Daoy (cell line): ENCODE results near the gene LTBP1. TPM values are rescaled to one million over a fixed set of nuclear protein-coding genes. Genes with fewer than 3 reads are reported as not detected.
A peak's percentile ranks its signal among the peaks of the same experiment; 100 is the strongest.
"Not testable (repeated sequence)": the region's sequence is repeated elsewhere in the genome, so short reads cannot be mapped to it uniquely, and the experiment has no call there.

ENCODE experiments used
- DNase-seq: peaks from one replicate; pipeline ENCODE4 v3.0.0-alpha.2; 2015; ENCODE audit warnings: low read depth
- total RNA-seq: library from RNA; depleted of rRNA; stranded (reverse); fragments of >200 nt; shearing (Covaris generic); gene quantifications from 2 replicates; pipeline ENCODE4 v1.2.3, GENCODE V29; 2014

The LTBP1 gene
- total RNA-seq, 1 experiment from 2014 or later = 46.4 TPM

DNA sequence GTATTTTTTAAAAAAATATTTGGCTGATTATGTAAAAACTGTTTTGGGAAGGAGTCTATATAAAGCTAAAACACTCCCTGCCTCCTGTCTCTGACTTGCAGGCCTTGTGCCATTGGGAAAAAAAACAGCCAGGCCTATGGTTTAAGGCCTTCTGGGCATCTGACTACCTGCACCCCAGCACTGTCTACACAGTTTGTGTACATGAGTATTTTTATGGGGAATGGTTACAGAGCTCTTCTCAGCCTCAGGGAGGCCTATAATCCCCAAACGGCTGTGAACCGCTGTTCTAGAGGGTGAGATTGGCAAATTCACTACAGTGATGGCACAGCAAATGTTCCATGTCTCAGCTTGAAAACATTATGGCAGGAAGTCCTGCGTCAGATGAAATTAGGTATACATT, 96.1 kb downstream of the LTBP1 start:
- no peak for DNase-seq

DNA sequence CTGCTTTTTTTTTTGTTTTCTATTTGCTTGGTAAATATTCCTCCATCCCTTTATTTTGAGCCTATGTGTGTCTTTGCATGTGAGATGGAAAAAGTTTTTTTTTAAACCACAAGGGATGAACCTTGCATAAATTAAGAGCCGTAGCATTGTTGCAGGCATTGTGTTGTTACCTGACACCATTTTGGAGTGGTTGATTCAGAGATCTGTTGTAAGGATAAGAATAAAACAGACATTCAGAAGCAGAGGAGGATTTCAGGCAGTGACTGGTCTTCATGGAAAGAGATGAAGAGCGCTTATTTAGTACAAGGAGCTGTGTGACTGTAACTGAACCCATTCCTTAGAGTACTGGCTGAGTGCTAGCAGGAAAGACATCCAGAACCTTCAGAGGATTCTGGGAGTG, 101.2 kb downstream of the LTBP1 start:
- DNase-seq = no peak

DNA sequence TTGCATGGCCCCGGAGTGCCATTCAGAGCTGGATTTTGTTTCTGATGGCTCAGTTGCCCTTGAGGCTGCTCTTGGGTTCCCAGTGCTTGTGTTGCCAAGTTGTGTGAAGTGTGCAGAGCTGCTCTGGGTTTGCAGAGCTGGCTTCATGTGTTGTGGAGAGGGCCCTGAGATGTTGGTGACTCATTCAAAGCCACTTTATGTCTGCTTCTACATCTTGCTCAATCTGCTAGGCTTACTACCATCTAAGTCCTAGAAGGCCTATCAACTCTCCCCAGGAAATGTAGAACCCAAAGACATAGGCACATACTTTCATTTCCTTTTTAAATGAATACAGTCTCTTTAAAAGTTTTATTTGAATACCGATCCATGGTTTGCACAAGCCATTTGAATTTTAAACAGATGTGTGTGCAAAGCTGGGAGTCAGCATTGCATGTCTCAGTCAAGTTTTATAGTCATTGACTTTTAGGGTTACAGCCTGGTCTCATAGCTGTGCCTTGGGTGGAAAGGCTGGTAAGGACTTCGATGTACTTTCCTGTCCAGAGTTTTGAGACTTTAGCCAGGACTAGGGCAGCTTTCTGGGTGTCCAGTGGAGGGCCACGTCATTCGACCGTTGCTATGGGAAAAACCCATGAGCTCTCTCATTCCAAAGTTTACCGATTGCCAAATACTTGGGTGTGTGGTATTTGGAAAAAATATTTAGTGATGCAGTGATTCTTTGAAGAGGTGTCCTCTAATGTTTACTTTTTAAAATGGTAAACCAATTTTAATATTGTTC, 105.0 kb downstream of the LTBP1 start:
- peak; percentile 56 for DNase-seq

DNA sequence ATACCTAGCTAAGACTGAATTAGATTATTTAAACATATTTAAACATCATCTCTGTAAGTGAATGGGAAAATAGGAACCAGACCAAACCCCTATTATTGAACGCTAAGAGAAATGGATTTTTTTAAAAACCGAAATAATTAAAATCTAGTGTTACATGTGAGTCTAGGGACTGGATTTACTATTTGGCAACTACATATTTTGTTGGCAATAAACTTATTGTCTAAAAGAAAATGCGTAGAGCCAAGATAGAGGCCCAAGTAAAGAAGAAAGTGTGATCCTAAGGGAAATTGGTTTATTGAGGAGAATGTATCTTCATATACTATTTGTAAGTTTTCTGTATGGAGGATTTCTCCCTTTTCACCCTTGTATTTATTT, 105.6 kb downstream of the LTBP1 start:
- DNase-seq = no peak

DNA sequence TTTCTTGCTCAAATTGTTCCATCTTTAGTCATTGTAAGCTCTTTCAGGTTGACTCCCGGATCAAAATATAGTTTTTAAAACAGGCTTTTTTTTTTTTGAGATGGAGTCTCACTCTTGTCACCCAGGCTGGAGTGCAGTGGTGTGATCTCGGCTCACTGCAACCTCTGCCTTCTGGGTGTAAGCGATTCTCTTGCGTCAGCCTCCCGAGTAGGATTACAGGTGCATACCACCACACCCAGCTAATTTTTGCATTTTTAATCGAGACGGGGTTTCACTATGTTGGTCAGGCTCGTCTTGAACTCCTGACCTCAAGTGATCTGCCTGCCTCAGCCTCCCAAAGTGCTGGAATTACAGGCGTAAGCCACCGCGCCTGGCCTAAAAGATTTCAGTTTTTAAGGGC, 106.0 kb downstream of the LTBP1 start:
- not testable (repeated sequence) for DNase-seq

DNA sequence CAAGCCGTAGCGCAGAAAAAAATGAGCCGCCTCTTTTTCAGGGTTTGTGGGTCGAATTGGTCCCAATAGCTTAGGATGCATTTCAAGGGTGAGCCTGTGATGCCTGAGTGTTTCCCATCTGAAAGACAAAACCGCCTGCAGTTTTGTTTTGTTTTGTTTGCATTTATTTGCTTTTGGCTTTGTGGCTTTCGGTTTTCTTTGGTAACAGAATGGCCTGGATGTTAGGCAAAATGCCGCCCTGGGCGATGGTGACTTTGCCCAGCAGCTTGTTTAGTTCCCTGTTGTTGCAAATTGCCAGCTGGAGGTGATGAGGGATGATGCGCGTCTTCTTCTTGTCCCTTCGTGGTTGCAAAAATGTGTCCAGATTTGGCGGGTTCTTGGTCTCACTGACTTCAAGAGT, 109.4 kb downstream of the LTBP1 start:
- no peak for DNase-seq

DNA sequence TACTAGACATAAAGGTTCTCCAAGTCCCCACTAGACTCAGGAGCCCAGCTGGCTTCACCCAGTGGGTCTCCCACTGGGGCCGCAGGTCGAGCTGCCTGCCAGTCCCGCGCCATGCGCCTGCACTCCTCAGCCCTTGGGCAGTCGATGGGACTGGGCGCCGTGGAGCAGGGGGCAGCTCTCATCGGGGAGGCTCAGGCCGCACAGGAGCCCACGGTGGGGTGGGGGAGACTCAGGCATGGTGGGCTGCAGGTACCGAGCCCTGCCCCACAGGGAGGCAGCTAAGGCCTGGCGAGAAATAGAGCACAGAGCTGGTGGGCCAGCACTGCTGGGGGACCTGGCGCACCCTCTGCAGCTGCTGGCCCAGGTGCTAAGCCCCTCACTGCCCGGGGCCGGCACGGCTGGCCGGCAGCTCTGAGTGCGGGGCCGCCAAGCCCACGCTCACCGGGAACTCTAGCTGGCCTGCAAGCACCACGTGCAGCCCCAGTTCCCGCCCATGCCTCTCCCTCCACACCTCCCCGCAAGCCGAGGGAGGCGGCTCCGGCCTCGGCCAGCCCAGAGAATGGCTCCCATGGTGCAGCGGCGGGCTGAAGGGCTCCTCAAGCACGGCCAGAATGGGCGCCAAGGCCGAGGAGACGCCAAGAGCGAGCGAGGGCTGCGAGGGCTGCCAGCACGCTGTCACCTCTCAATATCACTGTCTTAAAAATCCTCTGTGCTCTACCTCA, 110.7 kb downstream of the LTBP1 start:
- DNase-seq = not testable (repeated sequence)

DNA sequence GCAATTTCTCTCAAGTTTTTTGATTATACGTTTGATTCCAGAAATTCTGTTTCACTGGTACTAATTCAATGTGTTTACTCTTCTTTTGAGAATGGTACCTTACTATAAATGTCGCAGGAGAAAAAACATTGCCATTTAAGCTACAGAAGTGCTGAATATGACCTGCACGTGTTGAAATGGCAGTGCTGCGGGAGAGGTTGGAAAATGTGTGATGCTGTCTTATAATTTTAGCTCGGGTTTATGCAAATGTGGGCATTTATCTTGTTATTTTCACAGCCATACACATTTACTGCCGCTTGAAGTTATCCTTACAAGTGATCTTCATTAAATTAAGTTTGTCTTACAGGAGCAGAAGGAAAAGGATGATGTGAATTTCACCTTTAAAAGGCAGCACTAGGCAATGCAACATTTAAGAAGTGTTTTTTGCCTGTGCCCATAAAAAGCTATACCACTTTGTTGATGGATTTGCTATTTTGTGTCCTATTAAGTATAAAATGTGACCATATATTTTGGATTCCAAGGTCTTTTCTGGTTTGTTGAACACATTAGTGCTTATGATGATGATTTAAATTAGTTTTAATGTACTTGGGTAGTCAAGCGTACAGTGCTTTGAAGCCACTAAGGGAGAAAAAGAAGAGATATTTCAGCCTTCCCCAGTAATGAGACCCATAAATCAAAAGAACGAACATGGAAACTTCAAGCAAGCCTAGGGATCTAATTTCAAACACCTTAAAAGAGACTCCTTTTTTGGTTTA, 112.1 kb downstream of the LTBP1 start:
- DNase-seq = no peak

DNA sequence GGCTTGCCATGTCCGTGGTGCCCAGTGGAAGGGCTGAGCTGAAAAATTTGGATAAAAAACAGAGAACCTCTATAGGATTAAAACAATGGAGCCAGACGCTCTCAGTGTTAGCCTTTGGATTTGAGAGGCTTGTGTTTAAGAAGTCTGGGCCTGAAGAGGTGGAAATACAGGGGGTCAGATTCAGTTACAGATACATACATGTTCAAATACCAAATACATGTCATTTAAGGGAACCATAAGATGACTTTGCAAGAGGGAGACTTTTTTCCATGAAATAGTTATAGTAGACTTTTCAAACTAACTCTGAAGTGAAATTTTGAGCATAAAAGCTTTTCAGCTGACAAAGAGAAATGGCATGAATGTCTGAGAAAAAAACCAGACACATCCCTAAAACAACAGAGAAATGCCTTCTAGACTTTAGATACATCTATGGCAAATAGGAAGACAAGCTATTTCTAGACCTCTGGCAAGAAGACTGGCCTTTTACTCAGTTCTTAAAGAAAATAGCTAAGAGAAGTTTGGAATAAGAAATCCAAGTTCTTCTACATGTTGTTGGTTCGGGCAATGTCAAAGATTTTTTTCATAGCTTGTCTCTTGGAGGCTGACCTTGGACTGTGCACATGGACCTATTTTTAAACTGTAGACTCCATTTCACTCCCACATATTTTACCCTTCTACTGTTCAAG, 112.9 kb downstream of the LTBP1 start:
- no peak for DNase-seq

DNA sequence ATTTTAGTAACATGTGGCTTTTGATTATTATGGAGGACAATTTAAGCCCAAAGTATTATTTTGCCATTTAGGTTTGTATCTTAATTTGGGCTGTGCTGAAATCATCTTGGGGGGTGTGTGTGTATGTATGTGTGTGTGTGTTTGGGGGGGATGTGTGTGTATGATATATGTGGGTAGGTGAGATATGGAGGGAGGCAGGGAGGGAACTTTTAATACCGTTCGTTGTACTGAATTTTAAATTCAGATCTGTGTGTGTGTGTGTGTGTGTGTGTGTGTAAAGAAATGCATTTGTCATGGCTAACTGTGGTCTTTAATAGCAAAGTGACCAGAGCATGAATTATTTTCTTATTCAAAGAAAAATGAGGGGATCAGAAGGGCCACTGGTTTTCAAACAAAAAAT, 113.7 kb downstream of the LTBP1 start:
- no peak for DNase-seq

DNA sequence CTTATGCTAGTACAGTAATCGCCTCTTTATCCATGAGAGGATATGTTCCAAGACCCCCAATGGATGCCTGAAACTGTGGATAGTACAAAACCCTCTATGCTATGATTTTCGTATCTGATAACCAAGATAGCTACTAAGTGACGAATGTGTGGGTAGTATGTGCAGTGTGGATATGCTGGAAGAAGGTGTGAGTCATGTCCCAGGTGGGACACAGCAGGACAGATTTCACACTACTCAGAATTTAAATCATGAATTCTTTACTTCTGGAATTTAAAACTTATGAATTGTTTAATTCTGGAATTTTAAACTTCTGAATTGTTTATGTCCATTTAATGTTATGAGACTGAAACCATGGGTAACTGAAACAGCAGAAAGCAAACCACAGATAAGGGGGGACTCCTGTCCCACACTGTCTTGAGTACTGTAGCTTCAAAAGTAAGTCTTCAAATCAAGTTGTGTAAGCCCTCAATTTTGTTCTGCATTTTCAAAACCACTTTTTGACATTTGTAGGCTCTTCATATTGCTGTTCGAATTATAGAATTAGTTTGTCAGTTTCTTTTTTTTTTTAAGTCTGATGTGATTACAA, 116.0 kb downstream of the LTBP1 start:
- peak; percentile 73 for DNase-seq

DNA sequence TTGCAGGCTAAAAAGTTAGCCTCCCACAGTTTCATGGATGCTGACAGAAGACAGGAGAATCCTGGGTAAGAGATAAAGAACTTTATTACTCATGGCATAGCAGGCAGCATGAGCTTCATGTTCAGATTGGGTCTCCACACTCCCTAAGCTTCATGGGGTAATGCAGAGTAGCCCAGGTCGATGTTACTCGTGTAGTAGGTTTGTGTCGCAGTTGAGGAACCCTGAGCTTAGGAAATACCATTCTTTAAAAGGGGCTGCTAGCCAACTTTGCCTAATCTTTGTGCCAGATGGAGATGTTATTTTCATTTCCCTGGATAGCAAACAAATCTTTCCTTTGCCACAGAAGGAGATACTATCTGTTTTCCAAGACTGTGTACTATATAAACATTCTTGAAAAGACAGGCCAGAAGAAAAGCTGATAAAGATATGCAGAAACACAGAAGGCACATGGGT, 117.6 kb downstream of the LTBP1 start:
- no peak for DNase-seq

DNA sequence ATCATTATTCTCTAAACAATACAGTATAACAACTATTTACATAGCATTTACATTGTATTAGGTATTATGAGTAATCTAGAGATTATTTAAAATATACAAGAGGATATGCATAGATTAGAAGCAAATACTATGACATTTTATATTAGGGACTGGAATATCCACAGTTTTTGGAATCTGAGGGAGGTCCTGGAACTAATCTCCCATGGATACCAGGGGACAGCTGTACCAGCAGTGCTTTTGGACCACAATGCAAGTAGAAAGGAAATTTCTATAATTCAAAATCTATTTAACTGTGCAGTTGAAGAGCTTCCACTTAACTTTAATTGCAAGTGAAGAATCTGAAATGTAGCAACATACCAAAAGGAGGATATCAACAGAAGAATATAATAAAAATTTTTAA, 120.8 kb downstream of the LTBP1 start:
- no peak for DNase-seq

DNA sequence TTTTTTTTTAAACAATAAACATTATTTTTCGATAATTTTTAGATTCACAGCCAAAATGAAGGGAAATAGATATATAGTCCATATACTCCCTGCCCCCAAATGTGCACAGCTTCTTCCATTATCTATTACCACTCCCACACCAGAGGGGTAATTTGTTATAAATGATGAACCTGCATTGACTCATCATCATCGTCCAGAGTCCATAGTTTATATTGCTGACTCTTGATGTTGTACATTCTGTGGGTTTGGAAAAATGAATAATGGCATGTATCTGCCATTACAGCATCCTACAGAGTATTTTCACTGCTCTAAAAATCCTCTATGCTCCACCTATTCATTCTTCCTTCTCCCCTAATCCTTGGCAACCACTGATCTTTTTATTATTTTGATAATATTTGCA, 121.5 kb downstream of the LTBP1 start:
- DNase-seq = peak; percentile 71

DNA sequence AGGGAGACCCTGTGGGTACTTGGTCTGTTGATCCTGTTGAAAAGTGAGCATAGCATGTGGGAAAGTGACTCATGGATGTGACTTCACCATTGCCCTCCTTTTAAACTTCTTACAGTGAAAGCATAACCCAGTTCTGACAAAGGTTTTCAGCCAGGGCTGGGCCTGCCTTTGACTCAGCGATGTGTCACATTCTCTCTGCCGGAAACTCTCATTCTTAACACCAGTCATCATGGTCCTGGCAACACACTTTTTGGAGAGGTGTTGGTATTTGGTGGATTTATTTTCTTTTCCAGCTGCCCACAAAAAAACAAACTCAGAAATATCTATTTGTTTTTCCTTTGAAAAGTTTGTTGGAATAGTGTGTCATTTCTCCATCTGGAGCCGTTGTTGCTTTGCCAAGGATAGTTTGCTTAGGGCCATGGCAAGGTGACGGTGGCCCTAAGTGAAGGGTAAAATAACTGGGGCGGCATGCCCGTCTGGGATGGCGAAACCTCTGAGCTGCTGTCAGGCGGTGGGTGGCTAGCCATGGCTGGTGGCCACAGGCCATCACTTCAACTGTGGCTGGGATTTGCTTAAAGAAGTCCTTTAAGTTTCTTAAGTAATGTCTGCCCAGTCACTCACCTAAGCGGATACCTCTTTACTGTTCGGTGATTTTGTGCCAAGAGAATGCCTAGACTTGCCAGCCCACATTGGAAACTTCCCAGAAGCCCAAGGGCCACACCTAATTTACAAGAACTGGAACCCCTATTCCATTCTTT, 123.3 kb downstream of the LTBP1 start:
- DNase-seq = peak; percentile 99

DNA sequence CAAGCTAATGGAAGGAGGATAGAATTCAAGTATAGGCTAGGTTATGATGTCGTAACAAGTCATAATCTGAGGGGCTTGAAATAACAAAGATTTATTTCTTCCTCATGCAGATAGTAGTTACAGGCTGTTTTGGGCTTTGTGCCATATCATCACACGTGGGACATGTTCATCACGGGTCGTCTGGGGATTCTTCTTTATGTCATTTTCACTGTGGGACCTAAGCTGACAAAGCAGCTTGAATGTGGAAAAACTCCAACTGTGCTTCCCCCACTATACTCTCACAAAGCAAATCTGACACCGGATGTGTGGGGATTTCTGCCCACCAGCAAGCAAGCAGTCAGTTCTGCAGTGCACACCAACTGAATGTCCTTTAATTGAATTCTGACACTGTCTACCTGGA, 124.8 kb downstream of the LTBP1 start:
- DNase-seq = no peak

DNA sequence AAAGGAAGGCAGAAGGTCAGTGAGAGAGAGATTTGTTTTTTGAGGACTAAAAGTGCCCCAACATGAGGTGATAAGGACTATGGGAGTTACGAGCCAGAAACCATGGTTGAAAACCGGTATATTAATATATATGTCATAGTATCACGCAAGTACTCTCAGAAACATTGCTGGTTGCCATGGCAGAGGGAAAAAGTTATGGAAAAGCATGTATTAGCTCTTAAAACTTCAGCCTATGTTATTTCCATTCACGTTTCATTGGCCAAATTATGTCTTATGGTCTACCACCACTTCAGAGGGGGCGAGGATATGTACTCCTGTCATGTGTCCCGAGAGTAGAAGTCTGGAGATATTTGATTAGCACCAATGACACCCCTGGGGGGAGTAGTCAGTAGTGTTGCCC, 125.9 kb downstream of the LTBP1 start:
- no peak for DNase-seq

DNA sequence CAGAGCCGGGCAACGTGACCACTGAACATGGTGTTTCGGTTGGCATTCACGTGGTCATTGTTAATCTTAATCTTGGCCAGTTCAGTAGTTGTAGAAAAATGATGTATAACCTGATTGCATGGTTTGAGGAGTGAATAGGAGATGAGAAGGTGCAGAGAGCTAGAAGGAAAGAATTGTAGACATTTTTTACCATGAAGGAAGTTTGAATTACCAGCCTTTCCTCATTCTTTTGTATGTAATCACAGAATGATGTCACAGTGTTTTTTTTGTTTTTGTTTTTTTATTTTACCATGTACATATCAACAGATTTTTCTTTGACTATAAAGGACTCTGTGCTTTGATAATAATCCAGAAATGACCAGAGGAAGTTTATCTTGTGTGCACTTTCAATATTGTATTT, 126.3 kb downstream of the LTBP1 start:
- DNase-seq = no peak

DNA sequence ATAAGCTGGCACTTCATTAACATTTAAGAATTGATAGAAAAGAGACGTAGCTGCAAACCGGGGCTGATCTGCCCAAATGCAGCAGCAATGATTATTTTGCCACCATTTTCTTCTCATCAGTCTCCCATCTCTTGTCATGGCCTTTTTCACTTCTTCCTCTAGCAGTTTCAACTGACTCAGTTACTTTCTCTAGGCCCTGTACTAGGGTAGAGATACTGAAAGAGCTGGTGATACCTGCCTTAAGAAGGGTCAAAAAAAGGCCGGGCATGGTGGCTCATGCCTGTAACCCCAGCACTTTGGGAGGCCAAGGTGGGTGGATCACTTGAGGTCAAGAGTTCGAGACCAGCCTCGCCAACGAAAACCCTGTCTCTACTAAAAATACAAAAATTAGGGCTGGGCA, 127.4 kb downstream of the LTBP1 start:
- no peak for DNase-seq

DNA sequence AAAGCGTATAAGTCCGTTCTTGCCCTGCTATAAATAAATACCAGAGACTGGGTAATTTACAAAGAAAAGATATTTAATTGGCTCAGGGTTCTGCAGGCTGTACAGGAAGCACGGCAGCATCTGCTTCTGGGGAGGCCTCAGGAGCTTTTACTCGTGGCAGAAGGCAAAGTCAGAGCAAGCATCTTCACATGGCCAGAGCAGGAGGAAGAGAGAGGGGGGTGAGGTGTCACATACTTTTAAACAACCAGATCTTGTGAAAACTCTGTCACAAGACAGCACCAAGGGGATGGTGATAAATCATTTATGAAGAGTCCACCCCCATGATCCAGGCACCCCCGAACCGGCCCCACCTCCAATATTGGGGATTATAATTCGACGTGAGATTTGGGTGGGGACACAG, 130.6 kb downstream of the LTBP1 start:
- no peak for DNase-seq

DNA sequence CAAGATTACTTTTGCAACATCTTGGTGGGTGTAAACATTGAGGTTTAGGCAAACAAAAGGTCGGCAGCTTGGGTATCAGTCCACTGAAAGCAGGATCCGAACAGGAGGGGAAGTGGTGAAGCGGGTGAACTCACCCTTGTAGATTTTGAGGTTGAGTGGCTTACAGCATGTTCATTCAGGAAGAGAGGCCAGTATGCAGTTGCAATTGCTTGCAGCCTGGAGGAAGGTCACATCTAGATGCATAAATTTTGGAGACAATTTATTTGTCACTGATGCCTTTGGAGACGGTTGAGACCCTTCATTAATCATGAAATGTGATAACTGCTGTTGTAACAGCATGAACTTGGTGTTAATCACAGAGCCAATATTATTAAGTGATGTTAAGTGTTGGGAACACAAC, 131.1 kb downstream of the LTBP1 start:
- DNase-seq = no peak
